B cell (primary cell): Measurements from ENCODE around the gene DGCR6L. TPM values are rescaled to one million over a fixed set of nuclear protein-coding genes. Genes with fewer than 3 reads are reported as not detected.
"Not testable (repeated sequence)": the region's sequence is repeated elsewhere in the genome, so short reads cannot be mapped to it uniquely, and the experiment has no call there.

ENCODE experiments used
- ATAC-seq: fragments of 200-7000 bp; cut with Tn5 transposase; one replicate; pipeline ENCODE4 v1.10.0; 2021; ENCODE audit warnings: low read depth, mild to moderate bottlenecking, moderate number of reproducible peaks, moderate library complexity
- CTCF ChIA-PET: fragments of 350-600 bp; sonication (Branson Sonifier 250); formaldehyde crosslinking; loops from one replicate; lab custom pipeline; 2021; ENCODE audit warnings: antibody characterized with exemption, inconsistent platforms; lab: Charles Lee
- POLR2A ChIA-PET: fragments of 350-600 bp; sonication (Branson Sonifier 250); formaldehyde crosslinking; loops from one replicate; lab custom pipeline; 2021; ENCODE audit warnings: antibody characterized with exemption; lab: Charles Lee
- DNase-seq: peaks from one replicate; pipeline ENCODE4 v3.0.0; 2013
- H2AFZ ChIP-seq: 2 replicates; pipeline ENCODE4 v1.6.1; 2012; ENCODE audit warnings: mild to moderate bottlenecking, low read depth, low read length; ENCODE audit not compliant: insufficient read depth, poor library complexity, severe bottlenecking
- H3K27ac ChIP-seq, 2 donors: 1 replicate in 1 of 2; 2 replicates in 1 of 2; pipeline ENCODE4 v1.5.1; 2012 to 2013; ENCODE audit warnings: low read length in 2 of 2, mild to moderate bottlenecking in 2 of 2, moderate library complexity in 1 of 2
- H3K27me3 ChIP-seq, 4 experiments: fragments of 200-600 bp in 1 of 4; sonication (generic) in 1 of 4; replicated peaks in 1 of 4; 1 replicate in 2 of 4; 2 replicates in 2 of 4; pipeline versions ENCODE4 v1.6.1 to v1.7.0; 2013 to 2016; ENCODE audit warnings: low read length in 3 of 4, mild to moderate bottlenecking in 2 of 4, mixed read lengths in 1 of 4, moderate library complexity in 1 of 4; ENCODE audit not compliant: insufficient read depth in 4 of 4, control insufficient read depth in 3 of 4; ENCODE audit errors: control extremely low read depth in 1 of 4
- H3K36me3 ChIP-seq, 2 experiments: replicated peaks in 1 of 2; 1 replicate in 1 of 2; 2 replicates in 1 of 2; pipeline versions ENCODE4 v1.6.1 to v1.7.1; 2013; ENCODE audit warnings: low read length in 1 of 2; ENCODE audit not compliant: insufficient read depth in 2 of 2, control insufficient read depth in 1 of 2; ENCODE audit errors: control extremely low read depth in 1 of 2, extremely low read depth in 1 of 2
- H3K4me1 ChIP-seq, 2 donors: fragments of 200-600 bp in 1 of 2; sonication (generic) in 1 of 2; 1 replicate in 1 of 2; 2 replicates in 1 of 2; pipeline versions ENCODE4 v1.5.1 to v1.6.1; 2013 to 2017; ENCODE audit warnings: low read length in 2 of 2; ENCODE audit not compliant: control insufficient read depth in 2 of 2, insufficient read depth in 2 of 2
- H3K4me2 ChIP-seq: replicated peaks from 2 replicates; pipeline ENCODE3; 2012; ENCODE audit warnings: mild to moderate bottlenecking, low read depth, low read length; ENCODE audit not compliant: poor library complexity, severe bottlenecking
- H3K4me3 ChIP-seq, 5 experiments: fragments of 200-600 bp in 1 of 5; sonication (generic) in 1 of 5; 1 replicate in 3 of 5; 2 replicates in 2 of 5; pipeline versions ENCODE4 v1.5.1 to v1.7.0; 2011 to 2016; ENCODE audit warnings: low read length in 4 of 5, mild to moderate bottlenecking in 4 of 5, low read depth in 2 of 5, control low read depth in 1 of 5, moderate library complexity in 1 of 5; ENCODE audit not compliant: insufficient read depth in 1 of 5; ENCODE audit errors: control extremely low read depth in 1 of 5, extremely low read depth in 1 of 5
- H3K79me2 ChIP-seq: fragments of 200-600 bp; sonication (generic); one replicate; pipeline ENCODE4 v1.6.0; 2016; ENCODE audit warnings: low read length; ENCODE audit not compliant: control insufficient read depth, insufficient read depth
- H3K9ac ChIP-seq: fragments of 200-600 bp; sonication (generic); 2 replicates; pipeline ENCODE4 v1.6.1; 2017; ENCODE audit warnings: mild to moderate bottlenecking, low read length, moderate library complexity
- H3K9me3 ChIP-seq, 3 donors: one replicate each; pipeline versions ENCODE4 v1.6.1 to v1.7.1; 2013; ENCODE audit warnings: low read length in 2 of 3; ENCODE audit not compliant: control insufficient read depth in 2 of 3, insufficient read depth in 1 of 3; ENCODE audit errors: control extremely low read depth in 1 of 3
- H4K20me1 ChIP-seq: 2 replicates; pipeline ENCODE4 v1.6.0; 2012; ENCODE audit warnings: mild to moderate bottlenecking, low read length; ENCODE audit not compliant: insufficient read depth, control insufficient read depth, poor library complexity, severe bottlenecking
- H3K27ac Mint-ChIP-seq: one replicate; pipeline ENCODE4 v1.8.0; 2021; ENCODE audit warnings: mixed read lengths
- H3K27me3 Mint-ChIP-seq: one replicate; pipeline ENCODE4 v1.8.0; 2021; ENCODE audit warnings: mixed read lengths
- H3K4me1 Mint-ChIP-seq: one replicate; pipeline ENCODE4 v1.8.0; 2021; ENCODE audit warnings: mixed read lengths
- H3K4me3 Mint-ChIP-seq: one replicate; pipeline ENCODE4 v1.8.0; 2021; ENCODE audit warnings: mixed read lengths
- H3K9me3 Mint-ChIP-seq: one replicate; pipeline ENCODE4 v1.8.0; 2022; ENCODE audit warnings: mixed read lengths; ENCODE audit not compliant: insufficient read depth
- EZH2 ChIP-seq: IDR thresholded peaks from 2 replicates; pipeline ENCODE4 v1.6.1; 2012; ENCODE audit warnings: borderline replicate concordance, low read depth, mild to moderate bottlenecking, moderate library complexity, low read length; ENCODE audit not compliant: insufficient read depth, poor library complexity, severe bottlenecking
- WGBS: methylation state at CpG from one replicate; pipeline ENCODE4 v1.1.5; 2013; ENCODE audit warnings: missing lambda C conversion rate; ENCODE audit not compliant: insufficient coverage; 5-methylcytosine and 5-hydroxymethylcytosine counted together
- intact Hi-C: fragments of 100-400 bp; cut with micrococcal nuclease; formaldehyde crosslinking; loops from one replicate; pipeline ENCODE4 v1.10.0; 2022
- polyA plus RNA-seq: library from polyadenylated mRNA; depleted of rRNA; stranded (reverse); fragments of >200 nt; gene quantifications from 2 replicates; pipeline ENCODE4 v1.2.3, GENCODE V29; 2012
- total RNA-seq, 2 donors: library from RNA; stranded (reverse); fragments of 120-200 nt in 1 of 2; gene quantifications; 1 replicate in 1 of 2; 2 replicates in 1 of 2; pipeline versions ENCODE4 v1.2.3 to v1.2.4, GENCODE V29; 2013 to 2022
- TF ChIP-seq, protein P1 (sequence below): fragments of 200-600 bp; IDR thresholded peaks from one replicate; pipeline ENCODE4 v1.8.0; 2022; ENCODE audit warnings: antibody characterized with exemption, mild to moderate bottlenecking

Gene DGCR6L
- total and polyA plus RNA-seq, 2 donors (not counting 1 experiment from before 2014, with no cell fraction given): 21.2 to 33.4 TPM

- Histone ChIP-seq H3K79me2 (peaks cover 40% of the 10 kb centered on the region), H4K20me1 (peaks cover 12% of the 10 kb centered on the region), H3K4me1 (peaks cover 6 to 20% of the 10 kb centered on the region in 2 donors)
- H3K9me3 ChIP-seq, ATAC-seq, H3K9ac ChIP-seq, POLR2A ChIA-PET, intact Hi-C loops, H3K4me2 ChIP-seq, H2AFZ ChIP-seq, H3K27me3 Mint-ChIP-seq, H3K27ac Mint-ChIP-seq, H3K27ac ChIP-seq, CTCF ChIA-PET, H3K4me3 ChIP-seq, H3K9me3 Mint-ChIP-seq, H3K36me3 ChIP-seq, H3K27me3 ChIP-seq: not testable (repeated sequence)
- TF ChIP-seq, protein P1, sequence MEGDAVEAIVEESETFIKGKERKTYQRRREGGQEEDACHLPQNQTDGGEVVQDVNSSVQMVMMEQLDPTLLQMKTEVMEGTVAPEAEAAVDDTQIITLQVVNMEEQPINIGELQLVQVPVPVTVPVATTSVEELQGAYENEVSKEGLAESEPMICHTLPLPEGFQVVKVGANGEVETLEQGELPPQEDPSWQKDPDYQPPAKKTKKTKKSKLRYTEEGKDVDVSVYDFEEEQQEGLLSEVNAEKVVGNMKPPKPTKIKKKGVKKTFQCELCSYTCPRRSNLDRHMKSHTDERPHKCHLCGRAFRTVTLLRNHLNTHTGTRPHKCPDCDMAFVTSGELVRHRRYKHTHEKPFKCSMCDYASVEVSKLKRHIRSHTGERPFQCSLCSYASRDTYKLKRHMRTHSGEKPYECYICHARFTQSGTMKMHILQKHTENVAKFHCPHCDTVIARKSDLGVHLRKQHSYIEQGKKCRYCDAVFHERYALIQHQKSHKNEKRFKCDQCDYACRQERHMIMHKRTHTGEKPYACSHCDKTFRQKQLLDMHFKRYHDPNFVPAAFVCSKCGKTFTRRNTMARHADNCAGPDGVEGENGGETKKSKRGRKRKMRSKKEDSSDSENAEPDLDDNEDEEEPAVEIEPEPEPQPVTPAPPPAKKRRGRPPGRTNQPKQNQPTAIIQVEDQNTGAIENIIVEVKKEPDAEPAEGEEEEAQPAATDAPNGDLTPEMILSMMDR: peak; percentile 61
- WGBS: 100% methylated on average over 1 of the region's 8 CpGs
- peak; percentile 23 for DNase-seq
- H3K4me1 Mint-ChIP-seq: peaks cover 27% of the 10 kb centered on the region
- H3K4me3 Mint-ChIP-seq: peak overlapping the region; percentile 67
These were observed 2.3 kb downstream of the DGCR6L start for GRCh38 chr22:20317402-20318042.

- Histone ChIP-seq H3K36me3 (no peaks in the 10 kb centered on the region), H2AFZ (no peak overlapping the region), H3K4me2 (no peak overlapping the region), H3K4me1 (peaks cover 6 to 20% of the 10 kb centered on the region in 2 donors), H3K9me3 (no peaks in the 10 kb centered on the region), H3K4me3 (no peak overlapping the region), H3K79me2 (peaks cover 40% of the 10 kb centered on the region), H3K27me3 (no peaks in the 10 kb centered on the region), H3K9ac (no peak overlapping the region), H3K27ac (no peak overlapping the region), H4K20me1 (peaks cover 12% of the 10 kb centered on the region)
- Mint-ChIP-seq H3K27me3 (no peaks in the 10 kb centered on the region), H3K4me1 (peaks cover 27% of the 10 kb centered on the region), H3K4me3 (no peak overlapping the region), H3K27ac (no peak overlapping the region), H3K9me3 (no peaks in the 10 kb centered on the region)
- POLR2A ChIA-PET: no interaction called here
- CTCF ChIA-PET: no interaction called here
- 91% methylated on average over 6 of the region's 8 CpGs for WGBS
- TF ChIP-seq, protein P1: no peak
- TF ChIP-seq EZH2: no peak
- DNase-seq (peak; percentile 1), ATAC-seq (no peak)
- intact Hi-C loops: no loop called here
These were observed 2.9 kb downstream of the DGCR6L start for GRCh38 chr22:20316844-20317401.
